GM19035 (cell line): ENCODE data around the gene RAP1GAP.

Experiments
- ATAC-seq: cut with Tn5 transposase; IDR thresholded peaks from one replicate; pipeline ENCODE4 v1.9.1; 2021; ENCODE audit not compliant: unreplicated experiment

RAP1GAP gene

GRCh38 chr1:21553116-21553926 is 115.8 kb downstream of the RAP1GAP start:
- ATAC-seq, result no peak

GRCh38 chr1:21552715-21553114 is 116.4 kb downstream of the RAP1GAP start:
- ATAC-seq, result no peak

- ATAC-seq, result no peak
These were observed 118.2 kb downstream of the RAP1GAP start for GRCh38 chr1:21550866-21551475.

- ATAC-seq, result no peak
These were observed 119.1 kb downstream of the RAP1GAP start for GRCh38 chr1:21550097-21550496.

- ATAC-seq, result no peak
These were observed 121.3 kb downstream of the RAP1GAP start for GRCh38 chr1:21547876-21548275.
